K562 (cell line): ENCODE results near the gene SKAP1.

Experiments
- CHD1 ChIP-seq: fragments of 200-600 bp; sonication (generic); IDR thresholded peaks from one replicate; pipeline ENCODE4 v1.6.1; 2012; ENCODE audit warnings: mild to moderate bottlenecking, moderate library complexity, low read length, inconsistent platforms
- HMBOX1 ChIP-seq: sonication (generic); IDR thresholded peaks from 2 replicates; pipeline ENCODE4 v1.6.1; 2016
- TF ChIP-seq, protein P1 (sequence below), 2 experiments: fragments of 450-650 bp; formaldehyde crosslinking in 1 of 2; IDR thresholded peaks; 2 replicates each; pipeline versions ENCODE4 v1.4.0 to v1.6.1; 2014 to 2020; ENCODE audit warnings: mild to moderate bottlenecking in 2 of 2, borderline replicate concordance in 1 of 2, low read depth in 1 of 2
- TF ChIP-seq, protein P2 (sequence below): fragments of 450-650 bp; formaldehyde crosslinking; conservative IDR thresholded peaks from 2 replicates; pipeline ENCODE4 v1.4.0; 2022; ENCODE audit warnings: mild to moderate bottlenecking, missing genetic modification characterization

GRCh38 chr17:48336986-48337385, 93.0 kb downstream of the SKAP1 start:
- TF ChIP-seq, protein P1, sequence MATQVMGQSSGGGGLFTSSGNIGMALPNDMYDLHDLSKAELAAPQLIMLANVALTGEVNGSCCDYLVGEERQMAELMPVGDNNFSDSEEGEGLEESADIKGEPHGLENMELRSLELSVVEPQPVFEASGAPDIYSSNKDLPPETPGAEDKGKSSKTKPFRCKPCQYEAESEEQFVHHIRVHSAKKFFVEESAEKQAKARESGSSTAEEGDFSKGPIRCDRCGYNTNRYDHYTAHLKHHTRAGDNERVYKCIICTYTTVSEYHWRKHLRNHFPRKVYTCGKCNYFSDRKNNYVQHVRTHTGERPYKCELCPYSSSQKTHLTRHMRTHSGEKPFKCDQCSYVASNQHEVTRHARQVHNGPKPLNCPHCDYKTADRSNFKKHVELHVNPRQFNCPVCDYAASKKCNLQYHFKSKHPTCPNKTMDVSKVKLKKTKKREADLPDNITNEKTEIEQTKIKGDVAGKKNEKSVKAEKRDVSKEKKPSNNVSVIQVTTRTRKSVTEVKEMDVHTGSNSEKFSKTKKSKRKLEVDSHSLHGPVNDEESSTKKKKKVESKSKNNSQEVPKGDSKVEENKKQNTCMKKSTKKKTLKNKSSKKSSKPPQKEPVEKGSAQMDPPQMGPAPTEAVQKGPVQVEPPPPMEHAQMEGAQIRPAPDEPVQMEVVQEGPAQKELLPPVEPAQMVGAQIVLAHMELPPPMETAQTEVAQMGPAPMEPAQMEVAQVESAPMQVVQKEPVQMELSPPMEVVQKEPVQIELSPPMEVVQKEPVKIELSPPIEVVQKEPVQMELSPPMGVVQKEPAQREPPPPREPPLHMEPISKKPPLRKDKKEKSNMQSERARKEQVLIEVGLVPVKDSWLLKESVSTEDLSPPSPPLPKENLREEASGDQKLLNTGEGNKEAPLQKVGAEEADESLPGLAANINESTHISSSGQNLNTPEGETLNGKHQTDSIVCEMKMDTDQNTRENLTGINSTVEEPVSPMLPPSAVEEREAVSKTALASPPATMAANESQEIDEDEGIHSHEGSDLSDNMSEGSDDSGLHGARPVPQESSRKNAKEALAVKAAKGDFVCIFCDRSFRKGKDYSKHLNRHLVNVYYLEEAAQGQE (IDR thresholded peaks at IDR 0.05; ENCODE audit: borderline replicate concordance): no peak
- TF ChIP-seq, protein P1 (CRISPR knock-in tag; IDR thresholded peaks at IDR 0.05; ENCODE audit: low read depth): no peak
- TF ChIP-seq HMBOX1 (no peak), CHD1 (no peak)
- TF ChIP-seq, protein P2, sequence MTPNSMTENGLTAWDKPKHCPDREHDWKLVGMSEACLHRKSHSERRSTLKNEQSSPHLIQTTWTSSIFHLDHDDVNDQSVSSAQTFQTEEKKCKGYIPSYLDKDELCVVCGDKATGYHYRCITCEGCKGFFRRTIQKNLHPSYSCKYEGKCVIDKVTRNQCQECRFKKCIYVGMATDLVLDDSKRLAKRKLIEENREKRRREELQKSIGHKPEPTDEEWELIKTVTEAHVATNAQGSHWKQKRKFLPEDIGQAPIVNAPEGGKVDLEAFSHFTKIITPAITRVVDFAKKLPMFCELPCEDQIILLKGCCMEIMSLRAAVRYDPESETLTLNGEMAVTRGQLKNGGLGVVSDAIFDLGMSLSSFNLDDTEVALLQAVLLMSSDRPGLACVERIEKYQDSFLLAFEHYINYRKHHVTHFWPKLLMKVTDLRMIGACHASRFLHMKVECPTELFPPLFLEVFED: no peak
